GM12891 (cell line): ENCODE data around the gene SRGAP1.

Experiments used
- POLR2A ChIP-seq: IDR thresholded peaks from 2 replicates; pipeline ENCODE4 v1.6.1; 2011; ENCODE audit warnings: low read depth, low read length, control low read depth
- POLR2AphosphoS5 ChIP-seq: IDR thresholded peaks from 2 replicates; pipeline ENCODE4 v1.6.1; 2011; ENCODE audit warnings: low read depth, low read length, control low read depth
- POU2F2 ChIP-seq: IDR thresholded peaks from 2 replicates; pipeline ENCODE4 v1.6.1; 2011; ENCODE audit warnings: low read depth, mild to moderate bottlenecking, control low read depth, low read length, moderate library complexity

DNA sequence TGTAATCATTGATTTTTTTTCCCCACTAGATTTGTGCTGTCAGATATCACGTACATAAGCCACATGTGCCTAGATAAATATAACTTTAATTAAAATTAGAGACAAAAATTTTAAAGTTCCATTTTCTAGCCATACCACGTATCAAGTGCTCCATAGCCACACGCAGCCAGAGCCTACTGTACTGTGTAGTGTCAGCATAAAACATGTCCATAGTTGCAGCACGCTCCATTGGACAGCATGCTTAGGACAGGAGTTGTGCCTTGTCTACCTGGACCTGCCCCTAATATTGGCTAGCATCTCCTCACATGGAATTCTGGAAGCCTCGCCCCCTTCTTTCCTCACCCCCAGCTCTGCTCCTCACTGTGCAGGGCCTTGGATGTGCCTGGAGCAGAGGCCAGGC is 116.5 kb downstream of the SRGAP1 start:
- no peak for TF ChIP-seq POLR2AphosphoS5
- TF ChIP-seq POLR2A: no peak
- no peak for TF ChIP-seq POU2F2
